IMR-90 (cell line): ENCODE data around the gene CFAP52. TPM values are rescaled to one million over a fixed set of nuclear protein-coding genes. Genes with fewer than 3 reads are reported as not detected.

Experiments
- ATAC-seq: fragments of 200-7000 bp; cut with Tn5 transposase; 2 replicates; pipeline ENCODE4 v1.9.1; 2020; ENCODE audit warnings: low read depth, mild to moderate bottlenecking, moderate library complexity
- BruUV-seq: library from RNA; stranded (reverse); fragments of 400-500 nt; replicated peaks from 2 replicates; lab custom pipeline; 2021; lab: Mats Ljungman, UMichigan
- CTCF ChIA-PET: fragments of 300-600 bp; formaldehyde crosslinking; extraction: SDS; loops from one replicate; lab custom pipeline; 2021; ENCODE audit warnings: antibody characterized with exemption; lab: Yijun Ruan, JAX
- POLR2A ChIA-PET: fragments of 300-600 bp; sonication (Branson Sonifier 250); formaldehyde crosslinking; loops from one replicate; lab custom pipeline; 2022; ENCODE audit warnings: antibody characterized with exemption; ENCODE audit not compliant: unreplicated experiment; lab: Charles Lee
- DNase-seq: peaks from one replicate; pipeline ENCODE4 v3.0.0; 2013
- H2AFZ ChIP-seq: replicated peaks from 2 replicates; pipeline ENCODE3; 2013; ENCODE audit warnings: low read length, mild to moderate bottlenecking; ENCODE audit not compliant: poor library complexity
- H2AK5ac ChIP-seq: 2 replicates; pipeline ENCODE4 v1.6.1; 2013; ENCODE audit warnings: low read depth, low read length, inconsistent platforms
- H2AK9ac ChIP-seq: replicated peaks from 2 replicates; pipeline ENCODE3; 2013; ENCODE audit warnings: mild to moderate bottlenecking, low read depth, low read length, moderate library complexity; ENCODE audit not compliant: poor library complexity
- H2BK120ac ChIP-seq: 2 replicates; pipeline ENCODE4 v1.6.1; 2013; ENCODE audit warnings: low read depth, low read length, inconsistent platforms
- H2BK15ac ChIP-seq: 3 replicates; pipeline ENCODE4 v1.6.1; 2013; ENCODE audit warnings: low read depth, low read length, inconsistent platforms
- H2BK20ac ChIP-seq: 2 replicates; pipeline ENCODE4 v1.6.1; 2013; ENCODE audit warnings: low read depth, mild to moderate bottlenecking, inconsistent platforms, low read length, moderate library complexity
- H2BK5ac ChIP-seq: 2 replicates; pipeline ENCODE4 v1.6.1; 2013; ENCODE audit warnings: mild to moderate bottlenecking, low read depth, low read length, inconsistent platforms; ENCODE audit not compliant: poor library complexity, severe bottlenecking
- H3K14ac ChIP-seq: replicated peaks from 2 replicates; pipeline ENCODE4 v1.6.1; 2013; ENCODE audit warnings: low read depth, low read length, inconsistent platforms
- H3K18ac ChIP-seq: 2 replicates; pipeline ENCODE4 v1.6.1; 2013; ENCODE audit warnings: low read depth, low read length, control low read depth
- H3K23ac ChIP-seq: 2 replicates; pipeline ENCODE4 v1.6.1; 2013; ENCODE audit warnings: low read depth, low read length, inconsistent platforms
- H3K27ac ChIP-seq: 2 replicates; pipeline ENCODE4 v1.5.1; 2013; ENCODE audit warnings: mild to moderate bottlenecking, control low read depth, low read length; ENCODE audit not compliant: insufficient read depth
- H3K27me3 ChIP-seq: 2 replicates; pipeline ENCODE4 v1.6.1; 2013; ENCODE audit warnings: low read length; ENCODE audit not compliant: control insufficient read depth, insufficient read depth
- H3K36me3 ChIP-seq: 2 replicates; pipeline ENCODE4 v1.6.1; 2013; ENCODE audit warnings: low read length, mixed read lengths; ENCODE audit not compliant: control insufficient read depth, insufficient read depth
- H3K4ac ChIP-seq: 2 replicates; pipeline ENCODE4 v1.6.1; 2013; ENCODE audit warnings: low read depth, low read length, inconsistent platforms
- H3K4me1 ChIP-seq: 2 replicates; pipeline ENCODE4 v1.6.1; 2013; ENCODE audit warnings: low read length, mixed read lengths; ENCODE audit not compliant: control insufficient read depth, insufficient read depth
- H3K4me2 ChIP-seq: 2 replicates; pipeline ENCODE4 v1.6.1; 2013; ENCODE audit warnings: low read depth, mild to moderate bottlenecking, control low read depth, low read length, moderate library complexity
- H3K4me3 ChIP-seq: 2 replicates; pipeline ENCODE4 v1.5.1; 2013; ENCODE audit warnings: low read depth, mild to moderate bottlenecking, control low read depth, low read length, moderate library complexity; ENCODE audit not compliant: insufficient read depth
- H3K56ac ChIP-seq: 2 replicates; pipeline ENCODE4 v1.6.1; 2013; ENCODE audit warnings: low read length, inconsistent platforms; ENCODE audit not compliant: insufficient read depth; ENCODE audit errors: extremely low read depth
- H3K79me1 ChIP-seq, 2 experiments: 2 replicates each; pipeline ENCODE4 v1.6.1; 2013; ENCODE audit warnings: low read length in 2 of 2, inconsistent platforms in 1 of 2, low read depth in 1 of 2
- H3K9ac ChIP-seq: 2 replicates; pipeline ENCODE4 v1.6.1; 2013; ENCODE audit warnings: low read depth, low read length, control low read depth
- H3K9me1 ChIP-seq: 2 replicates; pipeline ENCODE4 v1.6.1; 2013; ENCODE audit warnings: low read length, inconsistent platforms; ENCODE audit not compliant: insufficient read depth
- H3K9me3 ChIP-seq: 2 replicates; pipeline ENCODE4 v1.6.1; 2013; ENCODE audit warnings: low read length; ENCODE audit not compliant: control insufficient read depth, insufficient read depth
- H4K20me1 ChIP-seq: 2 replicates; pipeline ENCODE4 v1.6.1; 2013; ENCODE audit warnings: low read length, inconsistent platforms; ENCODE audit not compliant: insufficient read depth
- H4K5ac ChIP-seq: 2 replicates; pipeline ENCODE4 v1.6.1; 2013; ENCODE audit warnings: mild to moderate bottlenecking, low read depth, low read length, control low read depth
- H4K8ac ChIP-seq, 2 experiments: 2 replicates each; pipeline ENCODE4 v1.6.1; 2013; ENCODE audit warnings: low read depth in 2 of 2, low read length in 2 of 2, control low read depth in 1 of 2, inconsistent platforms in 1 of 2
- H4K91ac ChIP-seq: 2 replicates; pipeline ENCODE4 v1.6.1; 2013; ENCODE audit warnings: low read depth, low read length, inconsistent platforms; ENCODE audit not compliant: insufficient read depth
- CTCF ChIP-seq: conservative IDR thresholded peaks from 2 replicates; pipeline ENCODE4 v1.5.1; 2012; ENCODE audit warnings: mild to moderate bottlenecking, low read depth, low read length, improper control_type of control experiment
- POLR2A ChIP-seq: IDR thresholded peaks from 2 replicates; pipeline ENCODE4 v1.6.1; 2012; ENCODE audit warnings: mild to moderate bottlenecking, low read depth, low read length
- WGBS, 2 experiments: methylation state at CpG; one replicate each; pipeline versions ENCODE4 v1.1.5 to v1.1.7; 2013; ENCODE audit warnings: missing lambda C conversion rate in 2 of 2; ENCODE audit not compliant: insufficient read length in 1 of 2; ENCODE audit errors: extremely low coverage in 2 of 2; 5-methylcytosine and 5-hydroxymethylcytosine counted together
- dilution Hi-C: fragments of 300-500 bp; cut with HindIII; formaldehyde crosslinking; loops from one replicate; pipeline ENCODE4 v1.14.3; 2018; ENCODE audit warnings: low sequenced_read_pairs; ENCODE audit not compliant: unreplicated experiment
- in situ Hi-C: fragments of 300-500 bp; cut with MboI; formaldehyde crosslinking; loops from 3 replicates; pipeline ENCODE4 v1.14.3; 2019; ENCODE audit warnings: low sequenced_read_pairs, inconsistent platforms, mixed read lengths
- intact Hi-C: fragments of 100-400 bp; cut with micrococcal nuclease; formaldehyde crosslinking; loops from 2 replicates; pipeline ENCODE4 v1.10.0; 2022
- polyA plus RNA-seq, 3 experiments: library from polyadenylated mRNA; depleted of rRNA; stranded (reverse); fragments of >200 nt; gene quantifications; 2 replicates each; pipeline ENCODE4 v1.2.3, GENCODE V29; 2012; ENCODE audit warnings: low replicate concordance in 1 of 3
- total RNA-seq: library from RNA; depleted of rRNA; stranded (reverse); fragments of >200 nt; gene quantifications from 2 replicates; pipeline ENCODE4 v1.2.3, GENCODE V29; 2012

Gene CFAP52
- total and polyA plus RNA-seq, 2 of the 4 experiments (the other 2 are of a cell fraction), result 0.22 TPM; not detected in 1

GRCh38 chr17:9635340-9635739 is 58.9 kb downstream of the CFAP52 start:
- dilution Hi-C loops (no loop called here), intact Hi-C loops (no loop called here), in situ Hi-C loops (no loop called here)
- H4K5ac ChIP-seq, result no peak overlapping the region
- no peak overlapping the region for H3K4me3 ChIP-seq
- CTCF ChIA-PET, result no interaction called here
- no peak overlapping the region for H2BK15ac ChIP-seq
- H3K14ac ChIP-seq, result no peak overlapping the region
- no peak overlapping the region for H3K9ac ChIP-seq
- POLR2A ChIA-PET, result no interaction called here
- no peak overlapping the region for H3K23ac ChIP-seq
- no peaks in the 10 kb centered on the region for H3K27me3 ChIP-seq
- no TSS peak for BruUV-seq
- peaks cover 12% of the 10 kb centered on the region for H3K9me3 ChIP-seq
- H3K56ac ChIP-seq, result no peak overlapping the region
- H3K4me2 ChIP-seq, result no peak overlapping the region
- no peak overlapping the region for H3K27ac ChIP-seq
- H2AK9ac ChIP-seq, result no peak overlapping the region
- H3K18ac ChIP-seq, result no peak overlapping the region
- H4K91ac ChIP-seq, result no peak overlapping the region
- H2AFZ ChIP-seq, result no peak overlapping the region
- no peak for DNase-seq
- H2BK5ac ChIP-seq, result no peak overlapping the region
- no peaks in the 10 kb centered on the region for H3K79me1 ChIP-seq
- ATAC-seq, result no peak
- no peak overlapping the region for H3K4ac ChIP-seq
- 80% methylated on average over 1 of the region's 6 CpGs; no CpG with 5 or more reads in 1 of the 2 experiments for WGBS, 2 experiments
- H4K8ac ChIP-seq, result no peak overlapping the region
- no peaks in the 10 kb centered on the region for H3K4me1 ChIP-seq
- no peaks in the 10 kb centered on the region for H3K9me1 ChIP-seq
- TF ChIP-seq POLR2A (no peak), CTCF (no peak)
- H2BK20ac ChIP-seq, result no peak overlapping the region
- no peaks in the 10 kb centered on the region for H3K36me3 ChIP-seq
- no peak overlapping the region for H2AK5ac ChIP-seq
- no peaks in the 10 kb centered on the region for H4K20me1 ChIP-seq
- no peak overlapping the region for H2BK120ac ChIP-seq
